ENCODE measurements around the gene KY. TPM values are rescaled to one million over a fixed set of nuclear protein-coding genes. Genes with fewer than 3 reads are reported as not detected.

Gene KY
- total RNA-seq, 1 experiment from 2014 or later, result not detected

GRCh38 chr3:134696155-134696554, 45.3 kb upstream of the KY start:
- no peaks in the 10 kb centered on the region for H3K36me3 ChIP-seq (ENCODE audit: control insufficient read depth, insufficient read depth, low read length)
- H3K4me3 ChIP-seq (ENCODE audit: low read depth in 2 of 2, low read length in 2 of 2), result no peak overlapping the region
- ChIA-PET CTCF (no interaction called here), POLR2A (no interaction called here)
- in situ Hi-C loops (cut with HindIII; ENCODE audit: low pct_unique_long_range_greater_than_20kb, low sequenced_read_pairs) (no loop called here), intact Hi-C loops (cut with micrococcal nuclease; ENCODE audit: unreplicated experiment) (no loop called here)
- no peaks in the 10 kb centered on the region for H3K4me1 ChIP-seq (ENCODE audit: control insufficient read depth, insufficient read depth, low read length)
- no peak for TF ChIP-seq POLR2AphosphoS5 (IDR thresholded peaks at IDR 0.05; ENCODE audit: low read depth, low read length)
- TF ChIP-seq TCF7L2 (IDR thresholded peaks at IDR 0.05; ENCODE audit: low read depth, low read length), result no peak
- TF ChIP-seq SIN3A (IDR thresholded peaks at IDR 0.05; ENCODE audit: borderline replicate concordance, insufficient read depth, low read depth, low read length), result no peak
- no peak for TF ChIP-seq CTCF (IDR thresholded peaks at IDR 0.05)
- no peak for TF ChIP-seq REST (IDR thresholded peaks at IDR 0.05; ENCODE audit: insufficient read depth in 1 of 2, low read depth in 2 of 2, low read length in 1 of 2)
- no TSS peak for BruUV-seq (replicated peaks)
- ATAC-seq (no peak), DNase-seq (ENCODE audit: low read depth, low spot score) (no peak)
- H3K27me3 ChIP-seq (ENCODE audit: control insufficient read depth, insufficient read depth, low read length), result peaks cover 14% of the 10 kb centered on the region; the same call in 1 of the 2 replicates
- no peaks in the 10 kb centered on the region for H3K9me3 ChIP-seq (ENCODE audit: control insufficient read depth, insufficient read depth, low read depth, low read length)
- H3K27ac ChIP-seq (ENCODE audit: low read length), result no peak overlapping the region

GRCh38 chr3:134694946-134695543, 44.2 kb upstream of the KY start:
- POLR2A ChIA-PET, result no interaction called here
- no TSS peak for BruUV-seq (replicated peaks)
- ATAC-seq (no peak), DNase-seq (ENCODE audit: low read depth, low spot score) (no peak)
- Histone ChIP-seq H3K27me3 (ENCODE audit: control insufficient read depth, insufficient read depth, low read length) (peaks cover 14% of the 10 kb centered on the region; the same call in 1 of the 2 replicates), H3K4me1 (ENCODE audit: control insufficient read depth, insufficient read depth, low read length) (no peaks in the 10 kb centered on the region), H3K4me3 (ENCODE audit: low read depth in 2 of 2, low read length in 2 of 2) (no peak overlapping the region), H3K27ac (ENCODE audit: low read length) (no peak overlapping the region), H3K9me3 (ENCODE audit: control insufficient read depth, insufficient read depth, low read depth, low read length) (no peaks in the 10 kb centered on the region), H3K36me3 (ENCODE audit: control insufficient read depth, insufficient read depth, low read length) (no peaks in the 10 kb centered on the region)
- CTCF ChIA-PET, result no interaction called here
- in situ Hi-C loops (cut with HindIII; ENCODE audit: low pct_unique_long_range_greater_than_20kb, low sequenced_read_pairs) (no loop called here), intact Hi-C loops (cut with micrococcal nuclease; ENCODE audit: unreplicated experiment) (no loop called here)
- TF ChIP-seq SIN3A (IDR thresholded peaks at IDR 0.05; ENCODE audit: borderline replicate concordance, insufficient read depth, low read depth, low read length) (no peak), POLR2AphosphoS5 (IDR thresholded peaks at IDR 0.05; ENCODE audit: low read depth, low read length) (no peak), TCF7L2 (IDR thresholded peaks at IDR 0.05; ENCODE audit: low read depth, low read length) (no peak)

GRCh38 chr3:134694466-134694865, 43.6 kb upstream of the KY start:
- Histone ChIP-seq H3K4me1 (ENCODE audit: control insufficient read depth, insufficient read depth, low read length) (no peaks in the 10 kb centered on the region), H3K4me3 (ENCODE audit: low read depth in 2 of 2, low read length in 2 of 2) (no peak overlapping the region), H3K9me3 (ENCODE audit: control insufficient read depth, insufficient read depth, low read depth, low read length) (no peaks in the 10 kb centered on the region), H3K36me3 (ENCODE audit: control insufficient read depth, insufficient read depth, low read length) (no peaks in the 10 kb centered on the region), H3K27ac (ENCODE audit: low read length) (no peak overlapping the region), H3K27me3 (ENCODE audit: control insufficient read depth, insufficient read depth, low read length) (peaks cover 18% of the 10 kb centered on the region; the same call in 1 of the 2 replicates)
- ATAC-seq (no peak), DNase-seq (ENCODE audit: low read depth, low spot score) (no peak)
- CTCF ChIA-PET, result no interaction called here
- in situ Hi-C loops (cut with HindIII; ENCODE audit: low pct_unique_long_range_greater_than_20kb, low sequenced_read_pairs) (no loop called here), intact Hi-C loops (cut with micrococcal nuclease; ENCODE audit: unreplicated experiment) (no loop called here)
- no TSS peak for BruUV-seq (replicated peaks)
- POLR2A ChIA-PET, result no interaction called here
- no peak for TF ChIP-seq POLR2AphosphoS5 (IDR thresholded peaks at IDR 0.05; ENCODE audit: low read depth, low read length)
- no peak for TF ChIP-seq CTCF (IDR thresholded peaks at IDR 0.05)
- TF ChIP-seq REST (IDR thresholded peaks at IDR 0.05; ENCODE audit: insufficient read depth in 1 of 2, low read depth in 2 of 2, low read length in 1 of 2), result no peak
- TF ChIP-seq TCF7L2 (IDR thresholded peaks at IDR 0.05; ENCODE audit: low read depth, low read length), result no peak
- no peak for TF ChIP-seq SIN3A (IDR thresholded peaks at IDR 0.05; ENCODE audit: borderline replicate concordance, insufficient read depth, low read depth, low read length)

Measured in Panc1 (cell line).